ENCODE results near the gene CD160. TPM values are rescaled to one million over a fixed set of nuclear protein-coding genes. Genes with fewer than 3 reads are reported as not detected.
"Not testable (repeated sequence)": the region's sequence is repeated elsewhere in the genome, so short reads cannot be mapped to it uniquely, and the experiment has no call there.

CD160 gene
- polyA plus RNA-seq, 1 donor: 0.87 TPM

DNA sequence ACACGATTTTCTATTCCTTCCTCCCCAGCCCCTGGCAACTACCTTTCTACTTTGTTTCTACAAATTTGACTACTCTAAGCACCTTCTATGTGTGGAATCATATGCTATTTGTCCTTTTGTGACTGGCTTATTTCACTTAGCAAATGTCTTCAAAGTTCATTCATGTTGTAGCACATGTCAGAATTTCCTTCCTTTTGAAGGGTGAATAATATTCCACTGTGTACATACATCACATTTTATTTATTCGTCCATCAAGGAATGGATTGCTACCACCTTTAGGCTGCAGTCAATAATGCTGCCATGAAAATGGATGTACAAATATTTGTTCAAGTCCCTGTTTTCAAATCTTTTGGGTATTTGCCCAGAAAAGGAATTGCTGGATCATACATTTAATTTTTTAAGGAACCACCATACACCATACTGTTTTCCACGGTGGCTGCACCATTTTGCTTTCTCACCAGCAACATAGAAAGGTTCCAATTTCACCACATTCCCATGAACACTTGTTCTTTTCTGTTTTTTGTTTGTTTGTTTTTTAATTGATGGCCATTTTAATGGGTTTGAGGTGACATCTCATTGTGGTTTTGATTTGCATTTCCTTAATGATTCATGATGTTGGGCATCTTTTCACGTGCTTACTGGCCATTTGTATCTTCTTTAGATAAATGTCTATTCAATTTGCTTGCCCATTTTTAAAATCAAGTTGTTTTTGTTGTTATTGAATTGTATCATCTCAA, 8.8 kb upstream of the CD160 start:
- DNase-seq (ENCODE audit: low read depth): no peak

DNA sequence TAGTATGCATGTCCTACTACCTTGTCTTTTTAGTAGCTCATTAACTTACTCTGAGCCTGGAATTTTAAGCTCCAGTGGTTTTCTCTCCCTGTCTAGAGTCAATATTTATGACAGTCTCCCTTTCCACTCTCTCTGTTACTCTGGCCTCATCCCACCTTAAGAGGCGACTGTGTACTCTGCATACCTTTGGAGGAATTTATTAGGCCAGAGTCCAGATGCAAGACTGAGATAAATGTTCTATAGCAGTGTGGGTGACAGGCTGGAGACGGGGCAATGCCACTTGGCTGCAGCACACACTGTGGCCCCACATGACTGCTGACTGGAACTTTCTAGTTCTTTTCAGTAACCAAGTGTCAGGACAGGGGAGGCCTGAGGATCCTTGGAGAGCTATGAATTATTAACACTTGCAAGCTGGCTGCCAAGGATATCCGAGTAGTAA, 8.1 kb upstream of the CD160 start:
- no peak for DNase-seq (ENCODE audit: low read depth)

DNA sequence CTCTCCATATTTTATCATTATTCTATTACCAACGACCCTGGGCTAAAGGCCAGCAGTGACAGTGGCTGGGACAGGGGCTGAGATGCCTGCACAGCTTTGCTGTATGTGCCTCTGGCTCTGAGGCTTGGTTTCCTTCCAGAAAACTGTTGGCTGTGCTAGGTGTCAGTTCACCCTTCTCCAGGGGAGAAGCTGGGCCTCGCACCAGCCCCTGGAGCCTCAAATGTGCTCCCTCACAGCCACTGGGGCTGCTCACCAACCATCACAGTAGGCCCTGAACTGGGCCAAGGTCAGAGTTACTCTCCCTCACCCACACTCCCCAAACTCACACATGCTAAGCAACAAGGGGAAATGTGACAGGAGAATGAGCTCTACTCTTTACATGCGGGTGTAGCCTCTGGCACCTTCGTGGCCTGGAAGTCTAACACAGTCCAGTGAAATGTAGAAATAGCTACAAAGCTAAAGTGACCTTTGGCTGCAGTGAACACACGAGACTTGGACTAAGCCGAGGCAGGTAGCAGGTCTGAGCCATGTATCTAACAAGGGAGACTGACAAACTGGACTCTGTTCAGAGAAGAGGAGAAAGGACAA, 4.7 kb upstream of the CD160 start:
- DNase-seq (ENCODE audit: low read depth): no peak

DNA sequence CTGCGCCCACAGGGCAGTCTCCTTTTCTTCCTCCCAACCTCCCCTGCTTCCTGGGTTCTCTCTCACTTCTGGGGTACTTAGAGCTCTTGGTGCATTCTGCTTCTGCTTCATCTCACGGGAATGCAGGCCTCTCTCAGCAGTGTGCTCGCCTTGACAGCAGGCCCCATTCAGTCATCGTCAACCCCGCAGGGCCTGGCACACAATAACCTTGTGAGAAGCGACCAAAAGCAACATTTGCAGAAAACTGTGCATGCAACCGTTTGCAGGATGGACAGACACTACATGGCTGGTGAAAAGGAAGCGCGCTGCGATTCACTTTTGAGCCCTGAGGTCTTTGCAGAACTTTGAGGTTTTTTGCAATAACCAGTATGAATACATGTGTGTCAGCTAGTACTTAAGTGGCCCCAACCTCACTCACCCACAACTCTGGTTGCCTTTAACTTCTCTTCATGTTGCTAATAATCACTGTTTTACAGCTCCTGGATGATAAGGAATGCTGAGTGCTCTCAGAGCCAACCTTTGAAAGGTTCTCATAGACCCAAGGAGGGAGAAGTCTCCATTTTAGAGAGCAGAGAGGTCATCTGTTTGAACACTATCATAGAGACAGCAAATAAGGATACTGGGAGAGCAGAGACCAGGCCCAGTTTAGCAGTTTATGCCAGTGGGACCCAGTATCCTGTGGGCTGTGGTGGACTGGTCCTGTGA, 2.5 kb upstream of the CD160 start:
- no peak for DNase-seq (ENCODE audit: low read depth)

DNA sequence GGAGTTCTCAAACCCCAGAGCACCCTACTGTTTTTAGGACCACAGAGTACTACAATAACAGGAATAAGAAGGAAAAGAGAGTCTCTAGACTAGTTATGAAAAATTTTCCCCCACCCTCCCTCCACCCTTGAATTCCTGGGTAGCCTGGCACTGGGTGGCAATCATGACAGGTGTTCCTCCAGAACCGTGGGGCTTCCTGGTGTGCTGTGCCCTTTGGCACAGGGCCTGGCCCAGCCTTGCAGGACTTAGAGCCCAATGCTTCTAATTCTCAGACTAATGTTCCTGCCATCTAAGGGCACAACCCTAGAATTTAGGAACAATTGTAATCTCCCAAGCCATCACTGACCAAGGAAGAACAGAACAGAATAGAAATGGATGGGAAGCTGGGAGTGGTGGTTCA, 1.5 kb upstream of the CD160 start:
- no peak for DNase-seq (ENCODE audit: low read depth)

DNA sequence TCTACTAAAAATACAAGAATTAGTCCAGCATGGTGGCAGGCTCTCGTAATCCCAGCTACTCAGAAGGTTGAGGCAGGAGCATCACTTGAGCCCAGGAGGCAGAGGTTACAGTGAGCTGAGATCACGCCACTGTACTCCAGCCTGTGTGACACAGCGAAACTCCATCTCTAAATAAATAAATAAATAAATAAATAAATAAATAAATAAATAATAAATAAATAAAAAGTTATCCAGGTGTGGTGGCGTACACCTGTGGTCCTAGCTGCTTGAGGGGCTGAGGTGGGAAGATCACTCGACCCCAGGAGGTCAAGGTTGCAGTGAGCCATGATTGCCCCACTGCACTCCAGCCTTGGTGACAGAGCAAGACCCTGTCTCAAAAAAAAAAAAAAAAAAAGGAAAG, 834 bp upstream of the CD160 start:
- not testable (repeated sequence) for DNase-seq (ENCODE audit: low read depth)

DNA sequence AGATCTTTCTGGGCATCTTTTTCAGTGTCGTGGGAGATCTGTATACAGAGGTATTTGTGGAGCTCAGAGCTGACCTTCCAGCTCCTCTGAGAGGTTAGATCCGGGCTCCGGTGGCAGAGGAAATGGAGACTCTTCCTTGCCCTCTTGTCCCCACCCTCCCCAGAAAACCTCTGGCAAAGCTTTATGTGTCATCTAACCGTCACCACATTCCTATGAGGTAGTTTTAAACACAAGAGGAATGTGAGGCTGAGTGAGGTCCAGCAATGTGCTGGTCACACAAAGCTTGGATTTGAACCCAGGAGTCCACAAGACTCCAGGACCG, 1.2 kb downstream of the CD160 start:
- DNase-seq (ENCODE audit: low read depth): no peak

DNA sequence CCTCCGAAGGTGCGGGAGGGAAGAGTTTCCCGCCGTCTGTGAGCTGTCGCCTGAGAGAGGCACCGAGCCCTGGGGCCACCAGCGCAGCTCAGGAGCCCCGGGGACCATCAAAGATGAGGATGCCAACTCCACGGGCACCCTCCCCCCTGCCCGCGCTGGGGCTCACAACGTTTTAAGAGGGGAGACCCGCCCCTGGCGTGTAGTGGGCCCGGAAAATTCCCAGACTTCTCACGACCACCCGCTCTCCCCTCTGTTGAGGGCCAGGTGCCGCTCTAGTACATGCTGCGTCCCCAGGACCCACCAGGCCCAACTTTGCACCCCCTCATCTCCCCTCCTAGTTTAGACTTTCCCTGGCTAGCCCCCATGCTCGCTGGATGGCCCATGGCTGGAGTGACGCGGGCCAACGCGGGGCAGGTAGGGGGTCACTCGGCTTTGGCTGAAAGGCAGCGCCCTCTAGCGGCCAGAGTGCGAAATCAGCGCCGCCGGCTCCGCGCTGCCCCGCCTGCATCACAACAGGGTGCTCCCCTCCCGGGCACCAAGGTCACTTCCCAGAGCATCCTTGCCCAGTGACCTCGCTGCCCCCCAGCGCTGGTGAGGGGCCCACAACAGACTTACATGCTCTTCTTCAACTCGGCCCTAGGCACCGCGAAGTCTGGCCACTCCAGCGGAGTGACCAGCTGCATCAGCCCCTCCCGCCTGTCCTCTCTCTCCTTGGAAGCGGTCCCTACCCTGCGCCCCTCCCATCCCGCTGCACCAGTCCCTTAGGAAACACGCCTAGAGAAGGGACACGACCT, 1.8 kb downstream of the CD160 start:
- no peak for DNase-seq (ENCODE audit: low read depth)

DNA sequence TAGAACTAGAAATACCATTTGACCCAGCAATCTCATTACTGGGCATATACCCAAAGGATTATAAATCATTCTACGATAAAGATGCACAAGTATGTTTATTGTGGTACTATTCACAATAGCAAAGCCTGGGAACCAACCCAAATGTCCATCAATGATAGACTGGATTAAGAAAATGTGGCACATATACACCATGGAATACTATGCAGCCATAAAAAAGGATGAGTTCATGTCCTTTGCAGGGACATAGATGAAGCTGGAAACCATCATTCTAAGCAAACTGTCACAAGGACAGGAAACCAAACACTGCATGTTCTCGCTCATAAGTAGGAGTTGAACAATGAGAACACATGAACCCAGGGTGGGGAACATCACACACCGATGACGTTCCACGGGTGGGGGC, 6.9 kb downstream of the CD160 start:
- not testable (repeated sequence) for DNase-seq (ENCODE audit: low read depth)

DNA sequence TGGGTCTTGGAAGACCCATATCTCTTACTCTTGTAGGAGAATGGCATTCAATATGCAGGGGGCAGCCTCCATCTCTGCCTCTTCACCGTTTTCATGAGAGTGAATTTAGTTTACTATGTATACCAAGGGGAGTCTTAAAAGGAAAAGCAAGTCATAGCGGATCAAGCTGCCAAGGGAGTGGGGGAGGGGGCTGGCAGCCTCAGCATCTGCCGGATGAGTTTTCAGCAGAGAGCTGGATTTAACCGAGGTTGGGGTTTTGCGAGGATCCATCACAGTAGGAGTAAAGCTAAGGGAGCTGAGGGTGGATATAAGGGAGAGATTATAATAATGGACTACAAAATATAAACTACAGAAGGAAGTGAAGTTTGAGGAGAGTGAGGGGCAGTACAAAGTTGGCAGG, 9.9 kb downstream of the CD160 start:
- DNase-seq (ENCODE audit: low read depth): no peak

DNA sequence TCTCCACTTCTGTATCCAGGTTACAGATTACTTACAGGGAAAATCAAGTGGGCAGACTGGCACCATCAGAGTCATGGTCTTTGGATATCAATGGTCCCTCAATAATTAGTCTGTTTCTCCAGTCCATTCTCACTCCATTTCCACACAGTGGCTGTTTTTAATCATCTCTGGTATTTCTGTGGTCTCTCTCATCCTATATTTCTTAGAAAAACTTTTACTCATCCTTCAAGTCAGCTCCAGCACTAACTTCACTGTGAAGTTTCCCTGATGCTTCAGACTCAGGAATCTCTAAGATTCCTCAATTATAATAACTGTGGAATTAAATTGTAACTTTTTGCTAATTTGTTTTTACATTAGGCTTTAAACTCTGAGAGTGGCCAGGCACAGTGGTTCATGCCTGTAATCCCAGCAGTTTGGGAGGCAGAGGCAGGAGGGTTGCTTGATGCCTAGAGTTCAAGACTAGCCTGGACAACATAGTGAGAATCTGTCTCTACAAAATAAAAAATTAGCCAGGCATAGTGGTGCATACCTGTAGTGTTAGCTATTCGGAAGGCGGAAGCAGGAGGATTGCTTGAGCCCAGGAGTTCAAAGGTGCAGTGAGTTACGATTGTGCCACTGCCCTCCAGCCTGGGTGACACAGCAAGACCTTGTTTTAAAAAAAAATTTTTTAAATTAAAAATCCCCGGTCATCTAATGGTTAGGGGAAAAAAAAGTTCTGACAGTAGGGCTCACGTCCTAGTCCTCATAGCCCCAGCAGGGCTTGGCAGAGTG, 10.6 kb downstream of the CD160 start:
- no peak for DNase-seq (ENCODE audit: low read depth)

DNA sequence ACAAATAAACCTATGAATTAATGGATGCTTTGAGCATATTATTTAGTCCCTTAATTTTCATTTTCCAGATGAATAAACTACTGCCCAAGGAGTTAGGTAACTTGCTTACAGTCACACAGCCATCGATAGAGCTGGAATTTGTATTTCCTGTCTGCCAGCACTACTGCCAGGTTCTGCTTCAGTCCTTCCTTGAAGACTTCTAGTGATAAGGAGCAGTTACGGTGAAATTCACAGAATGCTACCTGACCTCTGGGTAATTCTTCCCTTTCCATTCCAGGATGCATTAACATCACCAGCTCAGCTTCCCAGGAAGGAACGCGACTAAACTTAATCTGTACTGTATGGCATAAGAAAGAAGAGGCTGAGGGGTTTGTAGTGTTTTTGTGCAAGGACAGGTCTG, 11.2 kb downstream of the CD160 start:
- DNase-seq (ENCODE audit: low read depth): no peak

DNA sequence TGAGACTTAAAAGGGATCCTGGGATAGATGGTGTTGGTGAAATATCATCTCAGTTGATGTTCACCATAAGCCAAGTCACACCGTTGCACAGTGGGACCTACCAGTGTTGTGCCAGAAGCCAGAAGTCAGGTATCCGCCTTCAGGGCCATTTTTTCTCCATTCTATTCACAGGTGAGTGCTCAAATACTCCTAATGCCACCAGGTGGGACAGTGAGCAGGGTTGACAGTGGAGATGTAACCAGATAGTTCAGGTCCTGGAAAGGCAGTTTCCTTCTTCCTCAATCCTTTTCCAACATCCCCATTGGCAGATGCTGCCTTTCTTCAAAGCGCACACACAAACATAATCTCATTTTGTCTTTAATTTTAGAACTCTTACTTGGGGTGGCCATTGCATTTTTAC, 11.6 kb downstream of the CD160 start:
- no peak for DNase-seq (ENCODE audit: low read depth)

DNA sequence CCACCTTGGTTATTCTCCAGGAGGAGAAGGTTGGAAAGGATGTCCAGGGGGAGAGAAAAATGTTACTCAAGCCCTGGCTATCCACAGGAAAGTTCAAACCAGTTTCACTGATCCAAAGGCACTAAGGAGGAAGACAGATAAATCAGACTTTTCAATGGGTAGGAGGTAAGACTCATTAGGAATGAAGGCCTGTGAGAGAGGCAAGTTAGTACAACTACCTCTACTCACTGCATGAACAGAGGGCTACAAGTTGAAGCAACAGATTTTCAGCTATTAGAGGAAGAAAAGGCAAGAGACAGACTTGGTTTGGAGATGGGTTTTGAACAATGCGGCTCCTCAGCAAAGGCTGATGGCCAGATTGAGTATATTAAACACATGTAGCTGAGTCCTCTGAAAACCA, 16.9 kb downstream of the CD160 start:
- DNase-seq (ENCODE audit: low read depth): no peak

DNA sequence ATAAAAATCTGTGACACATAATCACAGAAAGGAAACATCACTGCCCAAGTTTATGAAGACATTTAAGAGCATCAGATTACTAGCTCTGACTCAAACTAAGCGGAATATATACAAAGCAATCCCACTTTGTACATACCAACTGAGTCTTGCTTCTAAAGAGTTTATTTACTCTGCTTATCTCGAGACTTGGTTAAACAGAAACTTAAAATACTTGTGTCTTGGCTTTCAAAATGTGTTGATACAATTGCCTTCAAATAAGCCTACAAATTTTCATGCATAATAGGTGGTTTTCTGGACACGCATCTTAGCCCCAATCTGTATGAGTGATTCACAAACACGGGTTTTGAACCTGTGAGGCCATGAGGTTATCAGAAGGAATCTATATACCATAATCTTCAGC, 21.0 kb downstream of the CD160 start:
- no peak for DNase-seq (ENCODE audit: low read depth)

DNA sequence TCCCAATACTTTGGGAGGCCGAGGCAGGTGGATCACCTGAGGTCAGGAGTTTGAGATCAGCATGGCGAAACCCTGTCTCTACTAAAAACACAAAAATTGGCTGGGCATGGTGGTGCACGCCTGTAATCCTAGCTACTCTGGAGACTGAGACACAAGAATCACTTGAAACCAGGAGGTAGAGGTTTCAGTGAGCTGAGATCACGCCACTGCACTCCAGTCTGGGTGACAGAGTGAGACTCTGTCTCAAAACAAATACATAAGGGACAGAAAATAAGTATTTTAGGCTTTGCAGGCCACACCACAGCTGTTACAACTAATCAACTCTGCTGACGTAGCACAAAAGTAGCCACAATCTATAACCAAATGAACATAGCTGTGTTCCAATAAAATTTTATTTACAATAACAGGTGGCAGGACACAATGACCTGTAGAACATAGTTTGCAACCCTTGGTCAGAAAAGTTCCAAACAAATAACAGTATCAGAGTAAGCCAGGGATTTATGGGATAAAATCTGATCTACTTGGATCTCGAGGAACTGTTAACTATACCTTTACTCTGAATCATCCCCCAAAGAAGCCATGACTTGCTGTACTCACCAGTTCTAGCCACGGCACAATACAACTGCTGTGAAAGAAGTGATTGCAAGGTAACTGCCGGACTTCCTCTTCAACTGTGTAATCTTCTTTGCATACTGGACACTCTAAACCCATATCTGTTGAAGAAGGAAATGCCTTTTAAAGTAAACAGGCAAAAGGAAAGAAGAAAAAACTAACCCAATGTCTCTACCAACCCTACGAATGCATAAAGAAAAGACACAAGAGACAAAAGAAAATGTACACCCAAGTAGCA, 28.3 kb downstream of the CD160 start:
- DNase-seq (ENCODE audit: low read depth): no peak

DNA sequence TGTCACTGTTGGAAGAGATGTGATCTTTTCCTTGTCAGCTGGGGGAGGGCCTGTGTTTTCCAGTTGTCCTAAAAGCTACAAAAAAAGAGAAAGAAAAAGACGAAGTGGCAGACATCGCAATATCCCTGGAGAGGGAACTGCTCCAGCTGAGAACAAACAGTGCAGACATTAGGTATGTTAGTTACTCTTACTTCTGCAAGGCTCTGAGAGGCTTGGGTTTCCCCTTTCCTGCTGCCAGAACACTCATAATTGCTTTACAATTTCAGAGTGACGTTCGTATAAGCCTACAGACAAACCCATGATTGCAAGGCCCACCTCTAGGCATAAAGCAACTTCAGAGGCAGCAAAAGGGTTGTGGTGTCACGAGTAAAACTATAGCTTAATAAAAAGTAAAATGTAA, 31.1 kb downstream of the CD160 start:
- no peak for DNase-seq (ENCODE audit: low read depth)

DNA sequence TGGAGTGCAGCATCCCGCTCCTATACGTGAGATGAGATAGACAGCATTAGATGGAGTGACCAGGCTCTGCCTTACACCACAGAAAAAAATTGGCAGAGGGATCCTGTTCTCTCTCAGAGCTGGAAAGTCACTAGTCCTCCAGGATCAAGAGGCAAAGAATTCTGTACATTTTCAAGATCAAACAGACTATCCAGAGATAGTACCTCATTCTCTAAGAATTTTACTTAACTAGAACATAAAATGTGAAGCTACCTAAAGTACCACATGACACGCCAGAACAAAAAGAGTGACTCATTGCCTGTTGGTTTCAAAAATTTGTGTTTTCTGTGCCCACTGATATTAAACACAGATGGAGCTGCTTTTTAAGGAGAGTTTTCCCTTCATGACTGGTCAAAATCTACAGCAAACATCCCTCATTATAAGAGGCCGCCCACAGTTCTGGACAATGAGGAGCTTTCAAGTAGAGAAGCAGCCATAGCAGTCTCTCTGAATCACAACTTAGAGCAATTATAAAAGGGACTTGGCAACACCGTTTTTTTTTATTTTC, 32.3 kb downstream of the CD160 start:
- DNase-seq (ENCODE audit: low read depth): no peak

DNA sequence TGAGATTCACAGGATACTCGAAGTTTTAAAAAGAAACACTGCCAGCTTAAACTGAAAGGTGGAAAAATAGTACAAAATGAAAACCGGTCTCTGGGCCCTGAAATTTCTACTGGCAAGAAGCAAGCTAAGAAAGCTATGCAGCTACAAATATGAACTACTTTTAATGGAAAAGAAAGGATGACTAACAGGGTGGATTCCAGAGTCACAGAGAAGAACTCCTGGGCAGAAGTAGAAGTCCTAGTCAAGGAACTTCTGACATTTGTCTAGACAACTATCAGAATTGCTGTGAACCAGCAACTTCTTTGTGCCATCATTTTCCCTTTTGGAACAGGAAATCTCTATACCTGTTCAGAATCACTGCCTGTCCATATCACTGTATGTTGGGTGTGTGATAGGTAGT, 38.1 kb downstream of the CD160 start:
- no peak for DNase-seq (ENCODE audit: low read depth)

DNA sequence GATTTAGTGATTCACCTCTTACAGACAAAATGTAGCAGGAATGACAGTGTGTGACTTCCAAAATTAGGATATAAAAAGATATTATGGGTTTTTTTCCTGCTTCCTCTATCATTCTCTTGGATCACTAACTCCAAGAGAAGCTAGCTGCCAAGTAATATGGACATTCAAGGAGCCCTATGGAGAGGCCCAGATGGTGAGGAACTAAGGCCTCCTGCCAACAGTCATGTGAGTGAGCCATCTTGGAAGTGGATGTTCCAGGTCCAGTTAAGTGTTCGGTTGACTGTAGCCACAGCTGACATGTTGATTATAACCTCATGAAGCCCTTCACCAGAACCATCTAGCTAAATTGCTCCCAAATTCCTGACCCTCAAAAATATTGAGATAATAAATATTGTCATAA, 38.8 kb downstream of the CD160 start:
- no peak for DNase-seq (ENCODE audit: low read depth)

DNA sequence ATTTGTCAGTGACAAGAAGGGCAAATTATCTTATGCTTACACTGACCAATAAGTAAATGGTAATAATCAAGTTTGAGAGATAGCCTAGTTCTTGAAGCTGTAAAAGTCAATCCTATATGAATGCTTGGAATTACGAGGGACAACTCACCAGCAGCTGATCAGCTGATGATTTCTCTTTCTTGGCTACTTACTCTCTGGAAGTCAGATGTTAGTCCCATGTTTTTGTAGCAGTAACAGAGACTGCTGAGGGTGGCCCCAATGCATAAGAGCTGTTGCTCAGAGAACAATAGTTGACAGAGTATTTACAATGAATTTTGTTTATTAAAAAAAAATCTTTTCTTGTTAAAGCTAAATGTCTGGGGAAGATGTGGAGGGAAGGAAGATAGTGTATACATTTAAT, 39.3 kb downstream of the CD160 start:
- no peak for DNase-seq (ENCODE audit: low read depth)
